ENCODE results near the gene PHLDB2. TPM values are rescaled to one million over a fixed set of nuclear protein-coding genes. Genes with fewer than 3 reads are reported as not detected.

PHLDB2 gene
- total RNA-seq, 1 donor from 2014 or later, result 45.5 TPM

DNA sequence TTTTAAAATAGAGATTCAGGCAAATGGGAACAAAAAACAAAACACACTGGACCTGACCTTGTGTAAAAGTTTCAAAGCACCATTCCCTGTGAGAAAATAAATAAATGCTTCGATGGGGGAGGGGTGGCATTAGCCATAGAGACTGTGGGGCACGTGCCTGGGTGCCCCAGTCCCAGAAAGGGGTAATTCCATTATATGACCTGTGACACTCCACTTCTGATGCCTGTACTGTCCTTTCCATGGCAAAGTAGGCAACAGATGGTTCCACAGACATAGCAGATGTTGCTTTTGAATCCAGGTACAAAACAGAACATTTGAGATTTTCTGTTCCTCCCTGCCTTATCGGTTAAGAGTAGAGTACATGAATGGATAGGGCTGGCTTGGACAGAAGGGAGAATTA lies 3.9 kb downstream of the PHLDB2 start:
- H3K4me3 ChIP-seq (ENCODE audit: low read depth, low read length), result no peak overlapping the region
- no peaks in the 10 kb centered on the region for H3K27me3 ChIP-seq (ENCODE audit: control insufficient read depth, insufficient read depth, low read length)
- FAIRE-seq, result no peak
- H3K36me3 ChIP-seq (ENCODE audit: control insufficient read depth, insufficient read depth, low read length), result peaks cover 1% of the 10 kb centered on the region
- no peak for DNase-seq (ENCODE audit: low read depth)
- TF ChIP-seq, protein P1, sequence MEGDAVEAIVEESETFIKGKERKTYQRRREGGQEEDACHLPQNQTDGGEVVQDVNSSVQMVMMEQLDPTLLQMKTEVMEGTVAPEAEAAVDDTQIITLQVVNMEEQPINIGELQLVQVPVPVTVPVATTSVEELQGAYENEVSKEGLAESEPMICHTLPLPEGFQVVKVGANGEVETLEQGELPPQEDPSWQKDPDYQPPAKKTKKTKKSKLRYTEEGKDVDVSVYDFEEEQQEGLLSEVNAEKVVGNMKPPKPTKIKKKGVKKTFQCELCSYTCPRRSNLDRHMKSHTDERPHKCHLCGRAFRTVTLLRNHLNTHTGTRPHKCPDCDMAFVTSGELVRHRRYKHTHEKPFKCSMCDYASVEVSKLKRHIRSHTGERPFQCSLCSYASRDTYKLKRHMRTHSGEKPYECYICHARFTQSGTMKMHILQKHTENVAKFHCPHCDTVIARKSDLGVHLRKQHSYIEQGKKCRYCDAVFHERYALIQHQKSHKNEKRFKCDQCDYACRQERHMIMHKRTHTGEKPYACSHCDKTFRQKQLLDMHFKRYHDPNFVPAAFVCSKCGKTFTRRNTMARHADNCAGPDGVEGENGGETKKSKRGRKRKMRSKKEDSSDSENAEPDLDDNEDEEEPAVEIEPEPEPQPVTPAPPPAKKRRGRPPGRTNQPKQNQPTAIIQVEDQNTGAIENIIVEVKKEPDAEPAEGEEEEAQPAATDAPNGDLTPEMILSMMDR (IDR thresholded peaks at IDR 0.05; ENCODE audit: insufficient read depth, low read length, severe bottlenecking), result no peak

DNA sequence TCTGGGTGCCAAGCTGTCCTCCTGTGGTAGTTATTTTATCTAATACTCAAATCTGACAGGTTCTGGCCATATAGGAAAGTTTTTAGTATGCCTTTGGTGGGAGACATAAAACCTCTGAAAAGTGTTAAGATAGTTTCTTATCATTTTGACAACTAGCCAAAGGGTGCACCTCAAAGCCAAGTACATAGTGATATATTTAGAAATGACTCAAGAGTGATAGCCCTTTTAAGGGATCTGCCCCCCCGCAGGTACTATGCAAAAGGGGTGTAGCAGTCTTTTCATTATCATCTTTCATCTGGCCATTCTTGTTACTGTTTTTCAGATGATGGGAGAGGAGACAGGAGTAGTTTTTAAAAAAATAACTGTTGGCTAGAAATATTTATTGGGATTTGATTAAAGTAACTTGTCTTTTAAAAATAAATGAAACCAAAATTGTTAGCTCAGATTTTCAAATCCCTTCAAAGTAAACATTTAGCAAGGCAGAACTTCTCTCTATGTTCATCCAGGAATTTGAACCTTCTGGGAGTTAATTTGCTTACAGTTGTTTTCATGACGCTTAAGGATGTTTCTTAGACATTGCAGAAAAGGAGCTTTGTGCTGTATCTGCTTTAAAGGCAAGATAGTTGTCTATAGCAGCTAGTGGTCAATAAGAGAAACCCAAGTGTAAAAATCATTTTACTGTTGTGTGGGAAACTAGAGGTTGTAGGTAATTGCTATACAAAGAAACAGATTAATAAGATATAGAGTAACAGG lies 5.1 kb downstream of the PHLDB2 start:
- FAIRE-seq (no peak), DNase-seq (ENCODE audit: low read depth) (no peak)
- no peaks in the 10 kb centered on the region for H3K27me3 ChIP-seq (ENCODE audit: control insufficient read depth, insufficient read depth, low read length)
- no peak overlapping the region for H3K4me3 ChIP-seq (ENCODE audit: low read depth, low read length)
- TF ChIP-seq, protein P1 (IDR thresholded peaks at IDR 0.05; ENCODE audit: insufficient read depth, low read length, severe bottlenecking), result no peak
- H3K36me3 ChIP-seq (ENCODE audit: control insufficient read depth, insufficient read depth, low read length), result peaks cover 2% of the 10 kb centered on the region

DNA sequence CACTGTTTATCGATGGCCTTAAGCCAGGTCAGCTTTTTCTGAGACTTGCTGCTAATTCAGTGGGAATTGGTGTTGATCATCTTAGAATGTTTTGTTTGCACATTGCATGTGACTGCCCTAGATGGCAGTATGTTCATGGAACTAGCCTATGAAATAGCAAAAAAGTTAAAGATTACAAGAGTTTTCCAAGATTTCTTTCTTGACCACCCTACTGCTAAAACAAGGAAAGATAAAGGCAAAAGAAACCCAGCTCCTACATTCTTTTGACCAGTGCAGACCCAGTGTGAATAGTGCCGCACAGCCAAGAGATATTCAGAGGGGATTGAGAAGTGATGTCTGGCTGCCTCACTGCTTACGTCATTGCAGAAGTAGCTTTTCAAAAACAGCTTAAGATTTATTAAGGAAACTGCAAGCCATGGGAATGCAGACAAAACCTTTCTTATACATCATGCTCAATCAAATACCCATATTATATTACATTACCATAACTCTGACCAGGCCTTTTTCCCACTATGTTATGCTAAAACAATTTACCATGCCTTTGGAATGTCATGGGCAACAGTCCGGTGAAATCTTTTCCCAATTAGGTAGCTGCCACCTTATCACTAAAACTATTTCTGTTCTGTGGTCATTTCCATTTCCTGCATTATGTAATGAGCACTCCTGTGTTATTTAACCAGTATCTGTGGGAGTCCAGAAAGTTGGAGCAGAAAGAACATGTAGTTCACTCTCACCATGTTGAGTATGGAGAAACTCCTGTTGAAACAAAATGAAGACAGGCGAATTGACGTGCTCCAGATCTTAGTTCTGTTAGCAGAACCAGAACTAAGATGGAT lies 6.0 kb downstream of the PHLDB2 start:
- TF ChIP-seq, protein P1 (IDR thresholded peaks at IDR 0.05; ENCODE audit: insufficient read depth, low read length, severe bottlenecking), result no peak
- DNase-seq (ENCODE audit: low read depth), result peak; percentile 38
- no peaks in the 10 kb centered on the region for H3K27me3 ChIP-seq (ENCODE audit: control insufficient read depth, insufficient read depth, low read length)
- H3K36me3 ChIP-seq (ENCODE audit: control insufficient read depth, insufficient read depth, low read length), result peaks cover 3% of the 10 kb centered on the region
- no peak for FAIRE-seq
- H3K4me3 ChIP-seq (ENCODE audit: low read depth, low read length), result no peak overlapping the region

DNA sequence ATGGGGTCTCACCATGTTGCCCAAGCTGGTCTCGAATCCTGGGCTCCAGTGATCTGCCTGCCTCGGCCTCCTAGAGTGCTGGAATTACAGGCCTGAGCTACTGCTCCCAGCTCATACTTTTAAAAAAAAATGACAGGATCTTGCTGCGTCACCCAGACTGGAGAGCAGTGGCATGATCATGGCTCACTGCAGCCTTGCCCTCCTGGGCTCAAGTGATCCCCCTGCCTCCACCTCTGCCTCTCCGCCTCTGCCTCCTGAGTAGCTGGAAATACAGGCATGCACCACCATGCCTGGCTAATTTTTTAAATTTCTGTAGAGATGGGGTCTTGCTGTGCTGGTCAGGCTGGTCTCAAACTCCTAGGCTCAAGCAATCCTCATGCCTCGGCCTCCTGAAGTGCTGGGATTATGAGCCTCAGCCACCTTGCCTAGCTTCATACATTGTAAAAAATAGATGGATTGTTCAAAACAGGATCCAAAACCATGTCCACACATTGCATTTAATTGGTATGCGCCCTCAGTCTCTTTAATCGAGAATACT lies 8.9 kb downstream of the PHLDB2 start:
- no peaks in the 10 kb centered on the region for H3K27me3 ChIP-seq (ENCODE audit: control insufficient read depth, insufficient read depth, low read length)
- TF ChIP-seq, protein P1 (IDR thresholded peaks at IDR 0.05; ENCODE audit: insufficient read depth, low read length, severe bottlenecking), result no peak
- no peak for FAIRE-seq
- peaks cover 3% of the 10 kb centered on the region for H3K36me3 ChIP-seq (ENCODE audit: control insufficient read depth, insufficient read depth, low read length)
- DNase-seq (ENCODE audit: low read depth), result no peak
- no peak overlapping the region for H3K4me3 ChIP-seq (ENCODE audit: low read depth, low read length)

DNA sequence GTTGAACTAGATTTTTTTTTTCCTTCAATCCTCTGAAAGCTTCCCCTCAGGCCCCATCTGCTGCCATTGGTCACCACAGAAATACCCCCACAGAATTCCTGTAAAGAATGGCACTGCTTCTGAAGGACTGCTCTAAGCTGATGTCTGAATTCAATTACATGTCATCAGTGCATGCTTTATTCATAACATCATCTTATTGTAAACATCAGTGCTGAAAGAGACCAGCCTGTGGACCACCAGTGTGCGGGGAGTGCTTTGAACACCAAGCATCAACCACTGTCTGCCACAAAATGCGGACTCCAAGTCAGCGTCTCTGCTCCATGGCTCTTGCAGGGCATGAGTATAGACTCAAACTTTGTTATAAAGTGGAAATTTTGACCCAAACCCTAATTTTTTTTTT lies 11.6 kb downstream of the PHLDB2 start:
- no peaks in the 10 kb centered on the region for H3K27me3 ChIP-seq (ENCODE audit: control insufficient read depth, insufficient read depth, low read length)
- no peak for FAIRE-seq
- TF ChIP-seq, protein P1 (IDR thresholded peaks at IDR 0.05; ENCODE audit: insufficient read depth, low read length, severe bottlenecking), result no peak
- no peak for DNase-seq (ENCODE audit: low read depth)
- peaks cover 3% of the 10 kb centered on the region for H3K36me3 ChIP-seq (ENCODE audit: control insufficient read depth, insufficient read depth, low read length)
- no peak overlapping the region for H3K4me3 ChIP-seq (ENCODE audit: low read depth, low read length)
